H1 (cell line): ENCODE data around the gene DAZAP1.

Source experiments
- POLR2A ChIP-seq, 2 experiments: IDR thresholded peaks; 1 replicate in 1 of 2; 2 replicates in 1 of 2; pipeline ENCODE4 v1.6.1; 2011; ENCODE audit warnings: low read depth in 2 of 2, low read length in 2 of 2, mild to moderate bottlenecking in 2 of 2; ENCODE audit errors: control extremely low read depth in 1 of 2
- POLR2AphosphoS5 ChIP-seq: IDR thresholded peaks from 2 replicates; pipeline ENCODE4 v1.6.1; 2011; ENCODE audit warnings: low read depth, low read length
- RFX5 ChIP-seq: IDR thresholded peaks from 2 replicates; pipeline ENCODE4 v1.6.1; 2011; ENCODE audit warnings: low read depth, low read length, improper control_type of control experiment, borderline replicate concordance
- TF ChIP-seq, protein P1 (sequence below), 3 experiments: IDR thresholded peaks; 1 replicate in 2 of 3; 2 replicates in 1 of 3; pipeline versions ENCODE4 v1.5.1 to v1.6.1; 2011; ENCODE audit warnings: low read length in 3 of 3, mild to moderate bottlenecking in 3 of 3, inconsistent platforms in 2 of 3, low read depth in 1 of 3, moderate library complexity in 1 of 3; ENCODE audit not compliant: insufficient read depth in 1 of 3; ENCODE audit errors: control extremely low read depth in 1 of 3
- TF ChIP-seq, protein P2 (sequence below): IDR thresholded peaks from 2 replicates; pipeline ENCODE4 v1.6.1; 2011; ENCODE audit warnings: low read length, improper control_type of control experiment

- TF ChIP-seq, protein P1, sequence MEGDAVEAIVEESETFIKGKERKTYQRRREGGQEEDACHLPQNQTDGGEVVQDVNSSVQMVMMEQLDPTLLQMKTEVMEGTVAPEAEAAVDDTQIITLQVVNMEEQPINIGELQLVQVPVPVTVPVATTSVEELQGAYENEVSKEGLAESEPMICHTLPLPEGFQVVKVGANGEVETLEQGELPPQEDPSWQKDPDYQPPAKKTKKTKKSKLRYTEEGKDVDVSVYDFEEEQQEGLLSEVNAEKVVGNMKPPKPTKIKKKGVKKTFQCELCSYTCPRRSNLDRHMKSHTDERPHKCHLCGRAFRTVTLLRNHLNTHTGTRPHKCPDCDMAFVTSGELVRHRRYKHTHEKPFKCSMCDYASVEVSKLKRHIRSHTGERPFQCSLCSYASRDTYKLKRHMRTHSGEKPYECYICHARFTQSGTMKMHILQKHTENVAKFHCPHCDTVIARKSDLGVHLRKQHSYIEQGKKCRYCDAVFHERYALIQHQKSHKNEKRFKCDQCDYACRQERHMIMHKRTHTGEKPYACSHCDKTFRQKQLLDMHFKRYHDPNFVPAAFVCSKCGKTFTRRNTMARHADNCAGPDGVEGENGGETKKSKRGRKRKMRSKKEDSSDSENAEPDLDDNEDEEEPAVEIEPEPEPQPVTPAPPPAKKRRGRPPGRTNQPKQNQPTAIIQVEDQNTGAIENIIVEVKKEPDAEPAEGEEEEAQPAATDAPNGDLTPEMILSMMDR (IDR thresholded peaks at IDR 0.05; ENCODE audit: control extremely low read depth in 1 of 3, insufficient read depth in 1 of 3, low read depth in 1 of 3, low read length in 3 of 3), result no peak
- no peak for TF ChIP-seq POLR2AphosphoS5
- no peak for TF ChIP-seq POLR2A (IDR thresholded peaks at IDR 0.05; ENCODE audit: control extremely low read depth in 1 of 2, low read depth in 2 of 2, low read length in 2 of 2)
- TF ChIP-seq, protein P2, sequence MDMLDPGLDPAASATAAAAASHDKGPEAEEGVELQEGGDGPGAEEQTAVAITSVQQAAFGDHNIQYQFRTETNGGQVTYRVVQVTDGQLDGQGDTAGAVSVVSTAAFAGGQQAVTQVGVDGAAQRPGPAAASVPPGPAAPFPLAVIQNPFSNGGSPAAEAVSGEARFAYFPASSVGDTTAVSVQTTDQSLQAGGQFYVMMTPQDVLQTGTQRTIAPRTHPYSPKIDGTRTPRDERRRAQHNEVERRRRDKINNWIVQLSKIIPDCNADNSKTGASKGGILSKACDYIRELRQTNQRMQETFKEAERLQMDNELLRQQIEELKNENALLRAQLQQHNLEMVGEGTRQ, result no peak
- TF ChIP-seq RFX5, result no peak
Observed at GRCh38 chr19:1424192-1424955, 17.0 kb downstream of the DAZAP1 start.
